Mucosa of gallbladder (tissue), 1 donor: Measurements from ENCODE around the gene OR51G1. TPM values are rescaled to one million over a fixed set of nuclear protein-coding genes. Genes with fewer than 3 reads are reported as not detected.

ENCODE experiments used
- total RNA-seq: library from RNA; stranded (reverse); gene quantifications from one replicate; pipeline ENCODE4 v1.2.1, GENCODE V29; 2021
- donor health status: DM: no; HTN: no; CAD: no.

The OR51G1 gene
- total RNA-seq, 1 donor from 2014 or later, result not detected

Other genes starting within 250 kb of the OR51G1 start
- gene OR51E2, start 226.5 kb downstream of the OR51G1 start, total RNA-seq, result 0.63 TPM
- not detected for gene MMP26, start 219.6 kb downstream of the OR51G1 start, total RNA-seq
- gene OR51F1, start 154.4 kb downstream of the OR51G1 start, total RNA-seq, result not detected
- gene OR52R1, start 120.0 kb downstream of the OR51G1 start, total RNA-seq, result not detected
- gene OR51F2, start 103.0 kb downstream of the OR51G1 start, total RNA-seq, result not detected
- gene OR51S1, start 75.1 kb downstream of the OR51G1 start, total RNA-seq, result not detected
- not detected for gene OR51T1, start 42.4 kb downstream of the OR51G1 start, total RNA-seq
- gene OR51A7, start 20.6 kb downstream of the OR51G1 start, total RNA-seq, result not detected
- not detected for gene OR51G2, start 5.0 kb downstream of the OR51G1 start, total RNA-seq
- gene OR51A4, start 23.3 kb upstream of the OR51G1 start, total RNA-seq, result not detected
- gene OR51A2, start 31.4 kb upstream of the OR51G1 start, total RNA-seq, result not detected
- not detected for gene OR51L1, start 70.5 kb upstream of the OR51G1 start, total RNA-seq
- not detected for gene OR52J3, start 122.2 kb upstream of the OR51G1 start, total RNA-seq
- gene OR52E2, start 135.3 kb upstream of the OR51G1 start, total RNA-seq, result not detected
- not detected for gene OR52E1, start 145.2 kb upstream of the OR51G1 start, total RNA-seq
- not detected for gene OR52A5, start 214.0 kb upstream of the OR51G1 start, total RNA-seq
- gene OR52A1, start 230.4 kb upstream of the OR51G1 start, total RNA-seq, result not detected